Glomerular endothelial cell (primary cell): ENCODE data around the gene NR5A1. TPM values are rescaled to one million over a fixed set of nuclear protein-coding genes. Genes with fewer than 3 reads are reported as not detected.

Experiments used
- DNase-seq: peaks from one replicate; pipeline ENCODE4 v3.0.0-alpha.2; 2011; ENCODE audit warnings: low read depth, low spot score; ENCODE audit errors: extremely low read depth
- total RNA-seq: library from RNA; depleted of rRNA; stranded (reverse); fragments of >200 nt; gene quantifications from 2 replicates; pipeline ENCODE4 v1.2.3, GENCODE V29; 2015

Gene NR5A1
- total RNA-seq = not detected in 2 replicates

DNA sequence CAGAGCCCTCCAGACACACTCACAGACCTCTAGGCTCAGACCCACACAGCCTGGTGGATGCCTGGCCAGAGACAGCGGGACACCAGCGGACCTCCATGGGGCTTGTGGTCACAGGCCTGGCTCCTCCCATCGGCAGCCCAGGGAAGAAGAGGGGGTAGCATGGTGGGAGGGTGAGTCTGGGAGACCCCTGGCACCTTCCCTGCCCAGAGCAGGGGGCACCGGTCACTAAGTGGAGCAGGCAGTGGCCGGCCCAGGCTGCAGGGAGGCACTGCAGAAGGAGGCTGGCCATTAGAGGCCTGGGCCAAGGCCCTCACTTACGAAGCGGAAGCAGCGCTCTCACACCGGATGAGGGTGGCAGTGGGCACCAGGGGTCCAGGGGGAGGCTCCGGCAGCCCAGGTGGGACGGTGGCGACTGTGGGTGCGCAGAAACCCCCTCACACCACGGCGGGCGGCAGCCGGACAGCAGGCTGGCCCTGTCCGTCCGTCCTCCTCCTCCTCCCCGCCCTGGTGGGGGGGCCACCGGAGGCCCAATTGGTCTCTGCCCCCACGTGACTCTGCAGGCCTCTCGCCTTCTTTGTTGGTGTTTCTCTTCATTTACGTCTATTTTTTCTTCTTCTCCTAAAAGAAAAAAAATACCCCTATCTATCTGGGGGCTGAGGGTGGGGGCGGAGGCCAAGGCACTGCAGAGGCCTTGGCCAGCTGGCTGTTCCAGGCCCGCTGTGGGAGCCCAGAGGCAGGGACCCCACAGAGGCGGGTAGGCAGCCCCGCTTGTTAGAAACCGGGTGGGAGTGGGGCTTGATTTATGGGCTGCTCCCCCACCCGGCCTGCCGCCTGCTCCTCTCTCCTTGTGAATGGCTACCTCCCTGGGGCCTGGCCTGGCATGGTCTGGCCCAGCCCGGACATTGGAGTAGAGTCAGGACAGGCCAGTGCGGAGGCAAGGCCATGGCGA is at the start of gene NR5A1:
TSS of gene NR5A1 (minus strand) at position 469 of the 949 bp plus-strand sequence. CDS start 4,004 bp downstream, outside the sequence.
- no peak for DNase-seq

DNA sequence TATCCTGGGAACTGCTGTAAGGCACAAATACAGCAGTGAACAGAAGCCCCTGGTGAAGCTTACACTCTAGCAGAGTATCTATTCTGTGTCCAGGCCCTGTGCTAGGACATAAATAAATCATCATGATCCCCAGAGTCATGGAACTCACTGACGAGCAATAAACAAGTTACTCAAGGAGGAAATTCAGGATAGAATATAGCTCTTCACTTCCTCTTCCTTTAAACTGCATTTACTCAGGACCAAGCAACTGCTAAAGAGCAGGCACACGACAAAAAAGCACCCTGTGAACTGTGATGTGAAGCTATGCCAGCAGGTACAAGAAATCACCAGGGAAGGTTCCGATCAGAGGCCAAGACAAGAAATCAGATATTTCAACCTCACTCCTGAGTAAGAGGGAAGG is 47.8 kb upstream of the NR5A1 start:
- no peak for DNase-seq

DNA sequence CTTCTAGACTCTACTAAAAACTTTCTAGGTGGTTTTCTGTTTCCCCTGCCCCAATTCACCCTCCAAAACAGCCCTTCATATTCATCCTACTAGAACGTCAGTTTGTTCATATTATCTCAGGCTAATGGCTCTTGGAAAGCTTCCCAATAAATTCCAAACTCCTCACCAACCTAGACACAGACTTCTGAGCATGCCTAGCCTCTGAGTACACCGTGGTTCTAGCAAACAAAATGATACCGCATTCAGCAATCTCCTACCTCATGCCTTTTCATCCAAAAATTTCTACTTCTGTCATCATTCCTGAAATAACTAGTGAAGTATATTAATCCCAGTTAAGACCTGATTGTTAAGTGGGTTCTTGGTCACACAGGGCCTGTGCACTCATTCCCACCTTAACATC is 46.5 kb upstream of the NR5A1 start:
- no peak for DNase-seq

DNA sequence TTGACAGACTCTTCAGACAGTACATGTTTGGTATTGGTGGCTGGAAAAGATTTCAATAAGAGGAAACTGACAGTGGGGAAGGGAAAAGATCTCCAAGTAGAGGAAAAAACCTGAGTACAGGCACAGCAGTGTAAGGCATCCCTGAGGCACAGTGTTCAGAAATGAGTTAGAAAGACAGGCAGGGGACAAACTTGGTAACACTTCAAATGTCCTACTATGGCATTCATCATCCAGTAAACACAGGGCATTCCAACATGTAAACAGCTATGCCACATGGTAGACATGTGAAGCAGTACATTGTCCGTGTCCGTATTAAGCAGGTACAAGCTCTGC is 45.0 kb upstream of the NR5A1 start:
- no peak for DNase-seq

DNA sequence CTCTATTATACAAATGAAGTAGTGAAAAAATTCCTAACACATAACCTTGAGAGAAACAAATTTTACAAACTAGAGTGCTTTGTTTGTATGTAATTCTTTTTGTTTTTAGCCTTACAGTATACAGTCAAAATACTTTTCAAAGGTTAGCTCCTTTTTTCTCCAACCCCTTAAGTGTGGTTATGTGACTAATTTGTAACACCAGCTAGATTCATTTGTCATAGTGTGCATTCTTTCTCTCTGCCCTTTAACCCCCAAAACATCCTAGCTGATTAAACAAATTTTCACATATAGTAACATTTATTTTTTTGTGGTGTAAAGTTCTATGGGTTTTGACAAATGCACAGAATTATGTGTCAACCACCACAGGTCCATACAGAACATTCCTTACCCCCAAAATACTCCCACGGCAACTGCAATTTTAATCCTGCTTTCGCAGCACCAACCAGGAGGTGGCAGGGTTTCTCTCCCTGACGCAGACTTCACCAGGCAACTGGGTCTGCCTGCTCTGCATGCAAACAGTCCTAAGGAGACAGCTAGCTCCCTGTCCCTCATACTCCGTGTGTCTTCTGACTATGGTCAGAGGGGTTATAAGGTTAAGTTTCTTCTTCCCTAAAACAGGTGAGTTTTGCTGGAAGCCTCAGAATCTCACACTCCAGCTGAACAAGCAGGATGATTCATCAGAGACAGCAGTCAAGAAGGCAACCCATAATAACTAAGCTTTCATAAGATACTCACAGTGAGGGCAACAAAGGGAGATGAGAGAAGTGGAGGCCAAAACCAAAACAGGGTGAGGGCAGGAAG is 44.5 kb upstream of the NR5A1 start:
- DNase-seq = no peak

DNA sequence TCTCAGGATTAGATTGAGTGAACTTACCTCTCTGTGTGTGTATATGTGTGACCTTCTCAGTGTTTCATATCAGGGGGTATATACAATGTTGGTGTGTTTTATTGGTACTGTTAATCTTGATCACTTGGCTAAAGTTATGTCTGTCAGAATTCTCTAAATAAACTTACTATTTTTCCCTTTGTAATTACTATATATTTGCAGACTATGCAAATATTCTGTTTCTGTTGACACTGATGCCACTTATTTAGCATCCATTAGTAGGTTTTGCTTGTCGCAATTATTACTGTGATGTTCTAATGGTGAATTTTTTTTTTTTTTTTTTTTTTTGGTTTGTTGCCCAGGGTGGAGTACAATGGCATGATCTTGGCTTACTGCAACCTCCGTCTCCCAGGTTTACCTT is 42.9 kb upstream of the NR5A1 start:
- DNase-seq = no peak

DNA sequence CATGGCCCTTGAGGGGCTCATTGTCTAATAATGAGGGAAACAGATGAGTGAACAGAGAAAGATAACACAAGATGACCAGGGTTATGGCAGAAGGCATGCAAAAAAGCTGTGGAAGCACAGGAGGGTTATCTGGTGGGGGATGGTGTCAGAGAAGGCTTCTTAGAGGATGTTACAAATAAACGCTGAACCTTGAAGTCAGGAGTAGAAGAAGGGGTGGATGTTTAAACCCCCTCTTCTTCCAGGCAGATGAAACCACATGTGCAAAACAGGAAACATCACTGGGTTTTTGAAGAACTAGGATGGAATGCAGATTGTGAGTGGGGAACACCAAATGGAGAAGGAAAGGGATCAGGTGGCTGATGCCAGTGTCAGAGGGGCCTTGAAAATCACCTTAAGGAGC is 41.8 kb upstream of the NR5A1 start:
- no peak for DNase-seq

DNA sequence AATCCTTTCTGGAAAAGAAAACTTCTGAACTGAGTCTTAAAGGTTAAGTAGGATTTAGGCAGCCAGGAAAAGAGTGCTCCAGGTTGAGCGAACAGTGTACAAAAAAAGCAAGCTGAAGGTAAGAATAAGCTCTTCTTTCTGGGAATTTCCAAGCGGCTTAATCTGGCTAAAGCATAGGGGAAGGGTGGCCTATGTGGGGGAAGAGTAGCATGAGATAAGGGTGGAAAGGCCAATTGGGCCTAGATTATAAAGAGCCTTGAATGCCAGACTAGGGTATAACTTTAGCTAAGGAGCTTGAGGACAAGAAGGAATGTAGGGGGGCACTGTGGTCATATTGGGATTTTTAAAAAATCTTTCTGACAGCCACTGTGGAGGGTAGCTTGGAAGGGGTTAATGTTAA is 37.3 kb upstream of the NR5A1 start:
- DNase-seq = no peak

DNA sequence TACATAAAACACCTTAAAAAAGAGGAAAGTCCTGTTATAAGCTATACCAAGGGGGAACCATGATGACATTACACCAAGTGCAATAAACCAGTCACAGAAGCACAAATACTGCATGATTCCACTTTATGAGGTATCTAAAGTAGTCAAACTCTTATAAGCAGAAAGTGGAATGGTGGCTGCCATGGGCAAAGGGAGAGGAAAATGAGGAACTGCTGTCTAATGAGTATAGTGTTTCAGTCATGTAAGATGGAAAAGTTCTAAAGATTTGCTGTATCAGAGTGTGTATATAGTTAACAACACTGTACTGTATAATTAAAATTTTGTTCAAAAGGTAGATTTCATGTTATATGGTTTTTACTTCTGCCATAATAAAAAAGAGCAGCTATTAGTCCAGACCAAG is 34.6 kb upstream of the NR5A1 start:
- DNase-seq = no peak

DNA sequence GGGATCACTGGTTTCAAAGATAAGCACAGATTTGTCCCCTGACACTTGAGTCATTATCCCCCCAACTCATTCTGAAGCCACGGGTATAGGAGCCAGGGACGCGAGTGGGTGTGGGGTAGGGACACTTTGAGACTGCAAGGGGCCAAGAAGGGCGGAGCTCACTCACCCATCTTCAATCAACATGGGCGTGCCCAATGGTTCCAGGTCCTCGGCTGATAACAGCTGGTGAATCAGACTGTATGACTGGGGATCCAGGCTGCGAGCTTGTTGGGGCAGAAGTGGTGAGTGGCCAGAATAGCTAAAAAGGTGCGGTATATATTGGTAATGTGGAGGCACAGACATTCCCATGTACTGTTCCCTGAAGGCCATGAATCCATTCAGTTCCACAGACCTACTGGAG is 30.7 kb upstream of the NR5A1 start:
- no peak for DNase-seq

DNA sequence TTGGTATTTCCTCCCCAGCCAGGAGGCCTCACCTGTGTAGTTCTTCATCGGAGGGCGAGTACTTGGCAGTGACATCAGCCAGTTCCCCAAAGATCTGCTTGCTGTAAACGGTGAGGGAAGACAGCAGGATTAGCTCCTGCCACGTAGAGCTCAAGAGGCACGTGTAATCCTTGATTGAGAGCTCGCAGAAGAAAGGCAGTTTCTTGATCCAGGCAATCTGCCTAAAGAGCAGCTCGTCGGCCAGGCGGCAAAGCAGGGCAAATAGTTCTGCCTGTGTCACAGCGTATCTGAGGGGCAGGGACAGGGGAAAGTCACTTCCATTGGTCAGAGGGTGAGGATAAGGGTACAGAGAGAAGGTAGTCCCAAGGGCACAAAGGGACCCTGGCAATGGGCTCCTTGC is 28.6 kb upstream of the NR5A1 start:
- no peak for DNase-seq

DNA sequence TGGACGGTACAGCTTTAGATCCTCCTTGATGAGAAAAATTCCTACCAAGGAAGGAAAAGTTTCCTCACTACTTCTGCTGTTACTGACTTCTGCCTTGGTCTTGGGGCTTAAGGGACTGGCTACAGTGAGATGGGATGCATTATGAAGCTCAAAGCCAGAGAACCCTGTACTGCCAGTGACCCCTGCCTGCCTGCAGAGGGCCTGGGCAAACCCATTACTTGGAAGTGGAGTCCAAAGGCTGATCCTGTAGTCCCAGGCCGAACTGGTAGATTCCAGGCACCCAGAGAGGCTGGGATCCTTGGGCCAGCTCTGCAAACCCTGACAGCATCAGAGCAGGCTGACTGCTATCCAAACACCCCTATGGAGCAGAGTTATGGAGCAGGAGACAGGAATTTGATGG is 25.7 kb upstream of the NR5A1 start:
- DNase-seq = no peak

DNA sequence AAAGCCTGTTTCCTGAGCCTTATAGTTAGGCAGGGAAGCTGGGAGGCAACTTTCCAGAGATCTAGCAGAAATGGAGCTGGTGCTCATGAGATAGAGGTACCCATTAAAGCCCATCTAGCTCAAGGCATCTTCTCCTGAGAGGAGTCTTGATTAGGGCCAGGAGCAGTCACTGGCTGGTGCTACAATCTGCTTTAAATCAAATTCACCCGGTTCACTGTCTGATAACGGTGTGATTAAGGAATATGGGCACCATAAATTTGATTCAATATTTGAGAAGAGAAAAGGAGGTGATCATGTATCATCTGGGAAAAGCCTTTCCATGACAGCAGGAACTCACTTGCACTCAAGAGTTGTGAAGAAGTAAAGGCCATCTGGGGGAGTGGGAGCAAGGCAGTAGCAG is 23.9 kb upstream of the NR5A1 start:
- DNase-seq = no peak

DNA sequence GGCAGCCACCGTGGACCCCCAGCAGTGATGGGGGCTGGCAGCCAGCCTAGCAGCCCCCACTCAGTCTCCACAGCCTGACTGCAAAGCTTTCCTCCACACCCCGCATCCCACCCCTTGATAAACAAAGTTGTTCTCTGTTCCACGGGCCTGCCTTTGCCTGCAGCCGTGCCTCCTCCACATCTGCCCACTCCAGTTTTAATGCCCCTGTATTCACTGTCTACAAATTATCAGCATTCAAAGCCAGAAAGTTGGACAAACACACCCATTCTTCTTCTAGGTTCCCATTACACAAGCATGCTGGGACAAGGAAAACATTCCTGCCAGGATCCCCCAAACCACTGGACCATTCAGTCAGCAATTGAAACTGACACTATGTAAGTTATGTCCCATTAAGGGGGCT is 23.0 kb upstream of the NR5A1 start:
- no peak for DNase-seq

DNA sequence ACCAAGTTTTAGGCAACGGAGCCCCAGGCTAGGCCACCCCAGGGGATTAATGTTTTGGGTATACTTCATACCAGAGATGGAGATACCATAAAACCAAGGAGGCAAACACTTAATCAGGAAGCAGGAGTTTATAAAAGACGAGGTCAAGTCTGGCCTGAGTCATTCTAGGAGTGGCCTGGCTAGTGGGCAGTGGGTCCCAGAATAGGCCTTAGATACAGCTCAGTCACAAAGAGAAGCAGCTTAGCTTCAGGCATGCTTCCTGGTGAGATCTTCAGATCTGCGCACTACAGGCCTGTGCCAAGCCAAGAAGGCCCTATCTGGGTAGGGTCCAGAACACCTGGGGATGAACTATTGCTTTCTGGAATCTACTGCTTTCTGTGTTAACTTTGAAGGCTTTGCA is 20.6 kb upstream of the NR5A1 start:
- no peak for DNase-seq

DNA sequence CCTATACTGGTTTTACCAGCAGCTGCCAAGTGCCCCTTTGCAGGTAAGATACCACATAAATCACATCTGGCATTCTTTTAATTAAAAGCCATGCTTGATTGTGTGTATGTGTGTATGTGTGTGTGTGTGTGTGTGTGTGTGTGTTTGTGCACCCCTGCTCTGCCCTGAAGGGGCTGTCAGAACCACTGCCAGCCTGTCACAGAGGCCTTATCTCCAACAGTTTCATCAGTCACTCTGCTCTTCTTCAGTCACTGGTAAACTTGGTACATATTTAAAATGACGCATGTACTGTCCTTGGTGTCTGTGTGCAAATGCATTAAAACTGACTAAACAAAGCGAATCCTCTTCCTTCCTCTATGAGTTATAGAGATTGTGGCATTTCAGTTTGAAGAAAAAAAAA is 19.0 kb upstream of the NR5A1 start:
- DNase-seq = no peak

DNA sequence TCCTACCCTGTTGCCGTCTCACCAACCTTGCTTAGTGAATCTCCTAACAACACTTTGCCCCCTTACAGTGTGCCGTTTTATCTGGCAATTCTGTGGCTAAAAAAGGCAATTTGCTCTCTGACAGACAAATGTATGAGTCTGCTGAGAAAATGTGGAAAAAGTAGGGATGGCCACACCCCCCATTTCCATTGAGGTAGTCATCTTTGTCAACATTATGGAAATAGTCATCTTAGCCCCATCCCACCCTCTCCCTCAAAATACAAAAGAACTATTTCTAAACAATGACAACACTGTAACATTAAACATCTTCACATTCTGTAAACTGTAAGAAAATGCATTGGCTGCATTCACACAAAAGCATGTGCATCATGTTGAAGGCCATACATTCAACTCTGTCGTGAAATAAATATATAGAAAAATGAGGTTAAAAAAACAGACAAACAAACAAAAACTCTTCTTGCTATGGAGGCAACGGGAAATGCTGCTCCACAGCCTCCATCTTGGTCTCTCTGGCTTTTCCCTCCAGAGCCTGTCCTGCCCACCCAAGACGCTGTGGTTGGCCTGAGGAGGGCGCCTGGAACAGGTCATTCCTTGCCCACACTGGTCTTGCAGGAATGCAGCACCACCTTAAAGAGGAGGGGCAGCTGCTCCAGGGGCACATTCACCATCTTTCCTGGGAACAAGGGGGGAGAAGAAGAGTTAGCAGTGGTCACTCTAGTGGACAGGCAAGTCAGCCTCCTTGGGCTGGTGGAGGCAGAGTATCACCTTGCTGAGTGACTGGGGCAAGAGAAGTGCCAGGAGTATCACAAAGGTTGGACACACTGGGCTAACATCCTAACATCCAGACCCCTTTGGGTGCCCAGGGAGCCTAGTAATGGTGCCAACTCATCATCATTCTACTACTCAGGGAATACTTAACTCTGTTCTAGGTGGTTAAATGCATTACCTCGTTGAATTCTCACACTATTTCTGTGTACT is 15.2 kb upstream of the NR5A1 start:
- DNase-seq = no peak

DNA sequence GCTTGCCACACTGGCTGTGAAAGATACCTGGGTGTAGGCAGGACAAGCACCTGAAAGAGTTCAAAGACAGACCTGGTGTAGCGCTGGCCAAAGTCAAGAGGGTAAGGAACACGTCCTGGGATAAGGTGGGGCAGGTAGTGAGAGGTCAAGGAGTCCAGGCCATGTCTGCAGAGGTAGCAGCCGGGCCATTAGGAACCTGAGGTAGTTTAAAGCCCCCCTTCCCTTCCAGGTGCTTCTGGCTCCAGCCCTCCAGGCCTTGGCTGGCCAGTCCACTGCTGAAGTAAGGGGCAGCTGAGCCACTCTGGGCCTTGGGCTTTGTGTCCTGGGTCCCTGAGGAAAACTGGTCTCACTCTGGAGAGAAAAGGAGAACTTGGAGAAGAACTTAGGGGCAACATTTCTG is 13.9 kb upstream of the NR5A1 start:
- DNase-seq = no peak

DNA sequence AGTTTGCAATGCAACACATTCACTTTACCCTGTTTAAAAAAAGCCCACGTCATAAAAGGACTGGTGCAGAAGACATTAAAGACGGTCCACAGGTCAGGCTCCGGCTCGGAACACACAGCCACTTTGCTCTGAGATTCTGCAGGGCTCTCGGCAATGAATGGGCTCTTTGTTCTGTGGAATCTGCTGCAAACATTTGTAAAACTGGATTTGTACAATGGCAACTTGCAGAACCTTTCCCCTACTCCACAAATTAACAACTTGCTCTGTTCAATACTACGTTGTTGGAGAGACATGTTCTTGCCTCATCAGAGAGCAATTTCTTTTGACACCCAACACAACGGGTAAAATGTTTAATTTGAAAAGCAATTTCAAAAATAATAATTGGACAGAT is 13.0 kb upstream of the NR5A1 start:
- DNase-seq = no peak

DNA sequence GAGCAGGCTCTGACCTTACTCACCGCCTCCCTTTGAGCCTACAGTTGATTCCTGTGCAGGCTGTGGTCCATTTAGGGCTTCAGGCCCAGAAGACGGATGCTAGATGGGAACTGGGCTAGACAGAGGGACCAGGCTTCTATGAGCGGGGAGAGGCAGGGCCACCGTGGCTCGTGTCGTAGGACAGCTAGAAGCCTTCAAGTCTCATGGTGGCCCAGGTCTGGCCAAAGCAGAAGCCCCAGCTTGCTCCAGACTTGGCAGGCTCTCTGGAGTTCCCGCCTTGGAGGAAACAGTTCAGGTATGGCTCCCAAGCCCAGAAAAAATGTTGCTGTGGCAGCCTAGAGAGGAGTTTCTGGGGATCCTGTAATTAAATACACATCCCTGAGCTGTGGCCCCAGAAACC is 10.9 kb upstream of the NR5A1 start:
- no peak for DNase-seq

DNA sequence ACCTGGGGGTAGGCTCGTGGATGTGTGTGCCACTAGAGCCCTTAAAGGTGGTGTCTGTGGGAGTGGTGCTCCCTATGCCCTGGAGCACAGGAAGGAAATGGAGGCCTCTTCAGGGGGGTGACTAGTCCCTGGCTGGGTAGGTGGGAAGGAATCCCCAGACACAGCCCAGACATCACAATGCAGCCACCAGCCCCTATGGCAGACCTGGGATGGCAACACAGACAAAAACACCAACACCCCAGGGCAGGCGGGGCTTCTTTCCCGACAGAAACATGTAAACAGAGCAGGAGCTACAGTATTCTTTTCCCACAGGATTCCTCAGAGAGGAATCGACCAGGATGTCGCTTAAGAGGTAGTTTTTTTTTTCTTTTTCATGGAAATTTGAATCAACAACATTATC is 10.4 kb upstream of the NR5A1 start:
- no peak for DNase-seq
